ENCODE measurements around the gene WHAMM.

WHAMM gene

DNA sequence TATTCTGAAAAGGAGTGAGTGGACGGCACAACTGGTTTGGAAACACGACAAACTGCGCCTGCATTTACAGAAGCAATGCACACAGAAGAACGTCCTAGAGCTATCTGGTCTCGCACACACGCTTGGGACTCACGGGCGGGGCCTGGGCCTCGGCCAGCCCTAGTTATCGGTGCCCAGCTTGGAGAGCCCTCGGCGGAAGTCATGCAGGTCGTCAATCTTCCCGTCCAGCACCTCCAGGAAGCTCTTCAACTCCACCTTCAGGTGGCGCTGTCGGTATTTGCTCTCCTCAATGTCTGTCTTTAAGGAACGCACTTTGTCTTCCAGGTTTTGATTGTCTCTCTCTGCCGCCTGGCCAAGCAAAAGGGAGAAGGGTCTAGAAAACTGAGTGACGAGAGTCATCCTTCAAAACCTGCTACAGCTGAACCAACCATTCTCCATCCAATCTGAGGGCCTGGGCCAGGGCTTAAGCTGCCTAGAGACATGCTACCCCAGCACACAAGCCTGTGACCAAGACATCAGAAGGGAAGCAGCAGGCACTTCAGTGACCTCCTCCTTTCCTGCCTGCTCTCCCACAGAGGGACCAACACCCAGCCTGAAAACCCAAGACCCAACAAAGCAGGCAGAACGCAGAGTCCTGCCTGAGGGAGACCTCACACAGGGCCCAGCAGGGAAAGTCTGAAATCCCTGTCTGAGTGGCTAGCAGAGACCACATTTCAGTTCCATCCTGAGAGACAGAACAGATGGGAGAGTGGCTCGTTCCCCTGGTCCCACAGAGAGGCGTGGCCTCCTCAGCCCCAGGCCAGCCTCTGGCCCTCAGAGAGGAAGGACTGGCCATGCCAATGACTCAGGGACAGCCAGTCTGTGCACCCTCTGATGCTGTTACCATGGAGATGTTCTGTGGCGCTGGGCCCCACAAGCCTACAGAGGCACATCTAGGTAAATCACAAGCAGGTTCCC is 40.4 kb downstream of the WHAMM start:
- Histone ChIP-seq H4K20me1 (ENCODE audit: low read depth, low read length) (no peaks in the 10 kb centered on the region), H3K36me3 (ENCODE audit: low read length) (no peaks in the 10 kb centered on the region), H3K4me3 (ENCODE audit: insufficient read depth, low read length, poor library complexity, severe bottlenecking) (no peak overlapping the region), H3K4me2 (ENCODE audit: low read depth, low read length, poor library complexity, severe bottlenecking) (peak overlapping the region; percentile 14), H3K9me2 (replicated peaks; ENCODE audit: insufficient read depth, low read length) (no peaks in the 10 kb centered on the region), H3K27me3 (ENCODE audit: low read length) (no peaks in the 10 kb centered on the region), H3K9ac (ENCODE audit: low read length) (0 out of 2 replicates have a peak overlapping the region, but pooled peaks have one; percentile 25), H3K9me3 (ENCODE audit: insufficient read depth, low read length) (no peaks in the 10 kb centered on the region), H3K27ac (ENCODE audit: low read depth, low read length) (no peak overlapping the region), H3K79me2 (ENCODE audit: insufficient read depth, low read length) (no peaks in the 10 kb centered on the region), H2AFZ (ENCODE audit: low read depth, low read length, severe bottlenecking) (peak overlapping the region; percentile 62), H3F3A (ENCODE audit: insufficient read depth) (peaks cover 7% of the 10 kb centered on the region)
- no peak for TF ChIP-seq EZH2phosphoT487 (conservative IDR thresholded peaks at IDR 0.05; ENCODE audit: low read length)
- TF ChIP-seq, protein P1, sequence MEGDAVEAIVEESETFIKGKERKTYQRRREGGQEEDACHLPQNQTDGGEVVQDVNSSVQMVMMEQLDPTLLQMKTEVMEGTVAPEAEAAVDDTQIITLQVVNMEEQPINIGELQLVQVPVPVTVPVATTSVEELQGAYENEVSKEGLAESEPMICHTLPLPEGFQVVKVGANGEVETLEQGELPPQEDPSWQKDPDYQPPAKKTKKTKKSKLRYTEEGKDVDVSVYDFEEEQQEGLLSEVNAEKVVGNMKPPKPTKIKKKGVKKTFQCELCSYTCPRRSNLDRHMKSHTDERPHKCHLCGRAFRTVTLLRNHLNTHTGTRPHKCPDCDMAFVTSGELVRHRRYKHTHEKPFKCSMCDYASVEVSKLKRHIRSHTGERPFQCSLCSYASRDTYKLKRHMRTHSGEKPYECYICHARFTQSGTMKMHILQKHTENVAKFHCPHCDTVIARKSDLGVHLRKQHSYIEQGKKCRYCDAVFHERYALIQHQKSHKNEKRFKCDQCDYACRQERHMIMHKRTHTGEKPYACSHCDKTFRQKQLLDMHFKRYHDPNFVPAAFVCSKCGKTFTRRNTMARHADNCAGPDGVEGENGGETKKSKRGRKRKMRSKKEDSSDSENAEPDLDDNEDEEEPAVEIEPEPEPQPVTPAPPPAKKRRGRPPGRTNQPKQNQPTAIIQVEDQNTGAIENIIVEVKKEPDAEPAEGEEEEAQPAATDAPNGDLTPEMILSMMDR (IDR thresholded peaks at IDR 0.05; ENCODE audit: insufficient read depth, low read length, poor library complexity, severe bottlenecking): peak; percentile 54

DNA sequence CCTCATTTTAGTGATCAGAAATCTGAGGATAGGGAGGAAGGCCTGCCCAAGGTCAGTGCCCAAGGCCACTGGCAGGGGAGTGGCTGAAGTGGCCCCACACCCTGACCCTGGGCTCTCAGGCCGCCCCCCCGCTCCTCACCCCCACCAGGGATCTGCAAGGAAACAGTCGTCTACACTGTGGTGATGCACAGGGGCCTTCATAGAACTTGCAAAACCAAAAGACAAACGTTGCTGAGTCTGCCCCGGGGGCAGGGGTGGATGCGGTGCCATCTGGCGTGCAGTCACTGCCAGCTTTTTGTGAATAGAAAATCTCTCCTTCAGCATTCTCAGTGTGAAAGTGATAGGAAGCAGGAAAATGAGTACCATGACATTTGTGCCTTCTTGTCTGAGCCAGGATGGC is 41.3 kb downstream of the WHAMM start:
- Histone ChIP-seq H3K9me3 (ENCODE audit: insufficient read depth, low read length) (no peaks in the 10 kb centered on the region), H3K36me3 (ENCODE audit: low read length) (no peaks in the 10 kb centered on the region), H3F3A (ENCODE audit: insufficient read depth) (no peaks in the 10 kb centered on the region), H3K9me2 (replicated peaks; ENCODE audit: insufficient read depth, low read length) (no peaks in the 10 kb centered on the region), H3K27ac (ENCODE audit: low read depth, low read length) (no peak overlapping the region), H4K20me1 (ENCODE audit: low read depth, low read length) (no peaks in the 10 kb centered on the region), H3K4me2 (ENCODE audit: low read depth, low read length, poor library complexity, severe bottlenecking) (no peak overlapping the region), H3K79me2 (ENCODE audit: insufficient read depth, low read length) (no peaks in the 10 kb centered on the region), H3K9ac (ENCODE audit: low read length) (no peak overlapping the region), H3K27me3 (ENCODE audit: low read length) (no peaks in the 10 kb centered on the region), H3K4me3 (ENCODE audit: insufficient read depth, low read length, poor library complexity, severe bottlenecking) (no peak overlapping the region), H2AFZ (ENCODE audit: low read depth, low read length, severe bottlenecking) (no peak overlapping the region)
- TF ChIP-seq EZH2phosphoT487 (conservative IDR thresholded peaks at IDR 0.05; ENCODE audit: low read length): no peak
- TF ChIP-seq, protein P1 (IDR thresholded peaks at IDR 0.05; ENCODE audit: insufficient read depth, low read length, poor library complexity, severe bottlenecking): no peak

DNA sequence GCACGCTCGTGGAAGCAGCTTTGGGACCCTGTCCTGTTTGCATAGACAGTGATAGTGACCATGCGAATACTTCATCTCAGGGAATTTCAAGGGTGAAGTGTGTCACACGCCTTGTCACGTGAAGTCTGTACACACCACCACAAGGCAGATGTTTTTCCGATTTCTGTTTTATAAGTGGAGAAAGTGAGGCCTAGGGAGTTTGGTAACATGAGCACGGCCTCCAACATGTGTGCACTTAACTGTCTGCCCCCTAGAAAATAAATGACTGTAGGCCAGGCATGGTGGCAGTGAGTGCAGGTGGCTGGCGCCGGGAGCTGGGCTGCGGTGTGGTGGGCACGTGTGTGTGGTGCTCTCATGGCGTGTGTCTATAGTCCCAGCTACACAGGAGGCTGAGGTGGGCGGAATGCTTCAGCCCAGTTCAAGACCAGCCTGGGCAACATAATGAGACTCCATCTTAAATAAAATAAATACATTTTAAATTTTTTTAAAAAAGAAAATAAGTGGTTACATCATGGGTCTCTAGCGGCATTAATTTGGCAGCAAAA is 42.0 kb downstream of the WHAMM start:
- Histone ChIP-seq H3K27me3 (ENCODE audit: low read length) (no peaks in the 10 kb centered on the region), H3K79me2 (ENCODE audit: insufficient read depth, low read length) (no peaks in the 10 kb centered on the region), H3F3A (ENCODE audit: insufficient read depth) (no peaks in the 10 kb centered on the region), H3K9me3 (ENCODE audit: insufficient read depth, low read length) (no peaks in the 10 kb centered on the region), H3K4me3 (ENCODE audit: insufficient read depth, low read length, poor library complexity, severe bottlenecking) (no peak overlapping the region), H3K4me2 (ENCODE audit: low read depth, low read length, poor library complexity, severe bottlenecking) (no peak overlapping the region), H3K27ac (ENCODE audit: low read depth, low read length) (no peak overlapping the region), H4K20me1 (ENCODE audit: low read depth, low read length) (no peaks in the 10 kb centered on the region), H3K36me3 (ENCODE audit: low read length) (no peaks in the 10 kb centered on the region), H3K9me2 (replicated peaks; ENCODE audit: insufficient read depth, low read length) (no peaks in the 10 kb centered on the region), H2AFZ (ENCODE audit: low read depth, low read length, severe bottlenecking) (no peak overlapping the region), H3K9ac (ENCODE audit: low read length) (no peak overlapping the region)
- TF ChIP-seq EZH2phosphoT487 (conservative IDR thresholded peaks at IDR 0.05; ENCODE audit: low read length): no peak
- TF ChIP-seq, protein P1 (IDR thresholded peaks at IDR 0.05; ENCODE audit: insufficient read depth, low read length, poor library complexity, severe bottlenecking): no peak
